HPDE6-E6E7 (cell line): Measurements from ENCODE around the gene TAC3.
"Not testable (repeated sequence)": the region's sequence is repeated elsewhere in the genome, so short reads cannot be mapped to it uniquely, and the experiment has no call there.

Source experiments
- DNase-seq: peaks from one replicate; pipeline ENCODE4 v3.0.0; 2011; ENCODE audit warnings: missing footprints; ENCODE audit errors: extremely low spot score

Gene TAC3

GRCh38 chr12:57016348-57016747, at the start of gene TAC3:
TAC3 (minus strand) TSS chr12:57016529; CDS start chr12:57015797, 732 bp downstream.
- DNase-seq, result no peak

GRCh38 chr12:57063991-57064685, 47.8 kb upstream of the TAC3 start:
- no peak for DNase-seq

- no peak for DNase-seq
These were observed 42.1 kb upstream of the TAC3 start for GRCh38 chr12:57058454-57058853.

- DNase-seq, result no peak
These were observed 40.9 kb upstream of the TAC3 start for GRCh38 chr12:57057067-57057751.

GRCh38 chr12:57055824-57056223, 39.5 kb upstream of the TAC3 start:
- DNase-seq, result no peak

GRCh38 chr12:57053901-57054300, 37.6 kb upstream of the TAC3 start:
- DNase-seq, result not testable (repeated sequence)

- DNase-seq, result not testable (repeated sequence)
These were observed 36.8 kb upstream of the TAC3 start for GRCh38 chr12:57053146-57053545.

GRCh38 chr12:57051011-57051410, 34.7 kb upstream of the TAC3 start:
- no peak for DNase-seq

GRCh38 chr12:57049890-57050289, 33.6 kb upstream of the TAC3 start, which contains the start of gene MYO1A:
MYO1A (minus strand) TSS chr12:57050129; CDS start chr12:57048323, 1,806 bp downstream.
- no peak for DNase-seq

- DNase-seq, result no peak
These were observed 32.8 kb upstream of the TAC3 start for GRCh38 chr12:57049119-57049446.

- no peak for DNase-seq
These were observed 32.2 kb upstream of the TAC3 start for GRCh38 chr12:57048423-57049118.

- no peak for DNase-seq
These were observed 31.7 kb upstream of the TAC3 start for GRCh38 chr12:57047981-57048380.

- DNase-seq, result no peak
These were observed 30.9 kb upstream of the TAC3 start for GRCh38 chr12:57046947-57047890.

GRCh38 chr12:57046086-57046791, 29.9 kb upstream of the TAC3 start:
- DNase-seq, result no peak

- no peak for DNase-seq
These were observed 28.6 kb upstream of the TAC3 start for GRCh38 chr12:57044889-57045288.

GRCh38 chr12:57044468-57044867, 28.1 kb upstream of the TAC3 start:
- no peak for DNase-seq

GRCh38 chr12:57042695-57043094, 26.4 kb upstream of the TAC3 start:
- no peak for DNase-seq

- no peak for DNase-seq
These were observed 24.4 kb upstream of the TAC3 start for GRCh38 chr12:57040750-57041149.

- no peak for DNase-seq
These were observed 23.9 kb upstream of the TAC3 start for GRCh38 chr12:57040211-57040610.

GRCh38 chr12:57039016-57039798, 22.9 kb upstream of the TAC3 start:
- no peak for DNase-seq
